MCF 10A (cell line): ENCODE measurements around the gene PAFAH1B2. TPM values are rescaled to one million over a fixed set of nuclear protein-coding genes. Genes with fewer than 3 reads are reported as not detected.

Source experiments
- BruUV-seq: library from RNA; stranded (reverse); fragments of 400-500 nt; replicated peaks from 2 replicates; lab custom pipeline; 2021; lab: Mats Ljungman, UMichigan
- CTCF ChIA-PET: fragments of 300-600 bp; sonication (Branson Sonifier 250); formaldehyde crosslinking; extraction: SDS; loops from one replicate; lab custom pipeline; 2021; ENCODE audit warnings: antibody characterized with exemption, inconsistent platforms; lab: Yijun Ruan, JAX
- POLR2A ChIA-PET: fragments of 300-600, 350-650 bp; sonication (Branson Sonifier 250); formaldehyde crosslinking; extraction: SDS; loops from one replicate; lab custom pipeline; 2020; ENCODE audit warnings: antibody characterized with exemption, inconsistent platforms; lab: Yijun Ruan, JAX
- DNase-seq: peaks from one replicate; pipeline ENCODE4 v3.0.0-alpha.2; 2018; ENCODE audit not compliant: unreplicated experiment
- H3K27ac Mint-ChIP-seq: one replicate; pipeline ENCODE4 v1.8.0; 2022; ENCODE audit warnings: mild to moderate bottlenecking, low read depth, mixed read lengths; ENCODE audit not compliant: unreplicated experiment
- H3K27me3 Mint-ChIP-seq: one replicate; pipeline ENCODE4 v1.8.0; 2022; ENCODE audit warnings: mixed read lengths; ENCODE audit not compliant: insufficient read depth, unreplicated experiment
- H3K36me3 Mint-ChIP-seq: one replicate; pipeline ENCODE4 v1.8.0; 2022; ENCODE audit warnings: mild to moderate bottlenecking, moderate library complexity, mixed read lengths; ENCODE audit not compliant: insufficient read depth, unreplicated experiment
- H3K4me1 Mint-ChIP-seq: one replicate; pipeline ENCODE4 v1.8.0; 2022; ENCODE audit warnings: mixed read lengths; ENCODE audit not compliant: insufficient read depth, unreplicated experiment
- H3K4me3 Mint-ChIP-seq: one replicate; pipeline ENCODE4 v1.8.0; 2022; ENCODE audit warnings: mild to moderate bottlenecking, moderate library complexity, mixed read lengths; ENCODE audit not compliant: unreplicated experiment
- H3K9me3 Mint-ChIP-seq: one replicate; pipeline ENCODE4 v1.8.0; 2022; ENCODE audit warnings: mixed read lengths; ENCODE audit not compliant: unreplicated experiment
- intact Hi-C: fragments of 100-400 bp; cut with micrococcal nuclease; formaldehyde crosslinking; loops from 2 replicates; pipeline ENCODE4 v1.14.1; 2022
- total RNA-seq: library from RNA; stranded (reverse); gene quantifications from 2 replicates; pipeline ENCODE4 v1.2.3, GENCODE V29; 2022
- TF ChIP-seq, protein P1 (sequence below): fragments of 200-600 bp; IDR thresholded peaks from one replicate; pipeline ENCODE4 v1.8.0; 2022; ENCODE audit warnings: antibody characterized with exemption, mild to moderate bottlenecking; ENCODE audit not compliant: unreplicated experiment

The PAFAH1B2 gene
- total RNA-seq, 1 experiment from 2014 or later, result 146 TPM

DNA sequence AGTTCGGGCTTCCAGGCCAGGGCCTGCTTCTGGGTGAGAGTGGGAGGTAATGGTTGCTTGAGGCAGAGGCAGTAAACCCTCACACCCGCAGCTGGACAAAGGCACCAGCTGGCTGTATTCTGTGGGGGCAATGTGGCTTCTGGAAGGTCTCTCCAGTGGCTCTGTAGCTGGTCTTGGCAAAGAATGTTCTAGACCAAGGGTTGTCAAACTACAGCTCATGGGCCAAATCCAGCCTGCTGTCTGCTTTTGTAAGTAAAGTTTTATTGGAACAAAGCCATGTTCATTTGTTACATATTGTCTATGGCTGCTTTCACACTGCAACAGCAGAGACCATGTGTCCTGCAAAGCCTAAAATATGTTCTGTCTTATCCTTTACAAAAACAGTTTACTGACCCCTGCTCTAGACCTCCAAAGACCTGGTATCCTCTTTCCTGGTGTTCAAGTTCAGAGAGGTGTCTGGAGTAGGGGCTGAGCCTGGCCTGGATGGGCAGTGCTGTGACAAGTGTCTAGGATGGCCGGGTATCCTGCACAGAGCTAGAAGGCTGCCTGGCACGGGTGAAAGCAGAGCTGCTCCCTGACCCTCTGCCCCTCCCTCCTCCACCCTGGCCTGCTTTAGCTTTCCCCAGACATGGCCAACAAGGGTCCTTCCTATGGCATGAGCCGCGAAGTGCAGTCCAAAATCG is 58.4 kb downstream of the PAFAH1B2 start:
- no peaks in the 10 kb centered on the region for H3K4me1 Mint-ChIP-seq

DNA sequence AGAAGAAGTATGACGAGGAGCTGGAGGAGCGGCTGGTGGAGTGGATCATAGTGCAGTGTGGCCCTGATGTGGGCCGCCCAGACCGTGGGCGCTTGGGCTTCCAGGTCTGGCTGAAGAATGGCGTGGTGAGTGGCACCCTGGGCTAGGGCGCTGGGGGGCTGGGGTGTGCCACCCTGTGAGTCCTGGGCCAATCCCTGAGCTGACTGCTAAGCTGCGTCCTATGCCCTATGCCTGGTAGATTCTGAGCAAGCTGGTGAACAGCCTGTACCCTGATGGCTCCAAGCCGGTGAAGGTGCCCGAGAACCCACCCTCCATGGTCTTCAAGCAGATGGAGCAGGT is 59.0 kb downstream of the PAFAH1B2 start:
- Mint-ChIP-seq H3K4me1 (no peaks in the 10 kb centered on the region), H3K27me3 (no peaks in the 10 kb centered on the region), H3K9me3 (no peaks in the 10 kb centered on the region), H3K4me3 (no peak overlapping the region), H3K27ac (no peak overlapping the region), H3K36me3 (peaks cover 12% of the 10 kb centered on the region)
- intact Hi-C loops, result no loop called here
- POLR2A ChIA-PET, result interaction anchor here (1.1 to 1.8 kb wide), 3 partner anchors 22 to 59 kb away, joined by 3 to 7 read pairs (median 4); partner anchors contain the start of gene PAFAH1B2
- TF ChIP-seq, protein P1, sequence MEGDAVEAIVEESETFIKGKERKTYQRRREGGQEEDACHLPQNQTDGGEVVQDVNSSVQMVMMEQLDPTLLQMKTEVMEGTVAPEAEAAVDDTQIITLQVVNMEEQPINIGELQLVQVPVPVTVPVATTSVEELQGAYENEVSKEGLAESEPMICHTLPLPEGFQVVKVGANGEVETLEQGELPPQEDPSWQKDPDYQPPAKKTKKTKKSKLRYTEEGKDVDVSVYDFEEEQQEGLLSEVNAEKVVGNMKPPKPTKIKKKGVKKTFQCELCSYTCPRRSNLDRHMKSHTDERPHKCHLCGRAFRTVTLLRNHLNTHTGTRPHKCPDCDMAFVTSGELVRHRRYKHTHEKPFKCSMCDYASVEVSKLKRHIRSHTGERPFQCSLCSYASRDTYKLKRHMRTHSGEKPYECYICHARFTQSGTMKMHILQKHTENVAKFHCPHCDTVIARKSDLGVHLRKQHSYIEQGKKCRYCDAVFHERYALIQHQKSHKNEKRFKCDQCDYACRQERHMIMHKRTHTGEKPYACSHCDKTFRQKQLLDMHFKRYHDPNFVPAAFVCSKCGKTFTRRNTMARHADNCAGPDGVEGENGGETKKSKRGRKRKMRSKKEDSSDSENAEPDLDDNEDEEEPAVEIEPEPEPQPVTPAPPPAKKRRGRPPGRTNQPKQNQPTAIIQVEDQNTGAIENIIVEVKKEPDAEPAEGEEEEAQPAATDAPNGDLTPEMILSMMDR, result no peak
- no peak for DNase-seq
- CTCF ChIA-PET, result no interaction called here
- no TSS peak for BruUV-seq

More for the DNA sequence above, 58.4 kb downstream of the PAFAH1B2 start:
- TF ChIP-seq, protein P1, result no peak
- H3K27me3 Mint-ChIP-seq, result no peaks in the 10 kb centered on the region
- H3K4me3 Mint-ChIP-seq, result no peak overlapping the region
- no peaks in the 10 kb centered on the region for H3K9me3 Mint-ChIP-seq
- H3K36me3 Mint-ChIP-seq, result peaks cover 12% of the 10 kb centered on the region
- intact Hi-C loops, result no loop called here
- ChIA-PET CTCF (interaction anchor here (0.7 to 2.0 kb wide), 2 partner anchors 8 to 25 kb away, joined by 3 to 8 read pairs; no protein-coding TSS in a partner anchor), POLR2A (interaction anchor here (1.1 to 1.8 kb wide), 3 partner anchors 23 to 59 kb away, joined by 3 to 7 read pairs (median 4); partner anchors contain the start of gene PAFAH1B2)
- H3K27ac Mint-ChIP-seq, result no peak overlapping the region
- no TSS peak for BruUV-seq
- no peak for DNase-seq

DNA sequence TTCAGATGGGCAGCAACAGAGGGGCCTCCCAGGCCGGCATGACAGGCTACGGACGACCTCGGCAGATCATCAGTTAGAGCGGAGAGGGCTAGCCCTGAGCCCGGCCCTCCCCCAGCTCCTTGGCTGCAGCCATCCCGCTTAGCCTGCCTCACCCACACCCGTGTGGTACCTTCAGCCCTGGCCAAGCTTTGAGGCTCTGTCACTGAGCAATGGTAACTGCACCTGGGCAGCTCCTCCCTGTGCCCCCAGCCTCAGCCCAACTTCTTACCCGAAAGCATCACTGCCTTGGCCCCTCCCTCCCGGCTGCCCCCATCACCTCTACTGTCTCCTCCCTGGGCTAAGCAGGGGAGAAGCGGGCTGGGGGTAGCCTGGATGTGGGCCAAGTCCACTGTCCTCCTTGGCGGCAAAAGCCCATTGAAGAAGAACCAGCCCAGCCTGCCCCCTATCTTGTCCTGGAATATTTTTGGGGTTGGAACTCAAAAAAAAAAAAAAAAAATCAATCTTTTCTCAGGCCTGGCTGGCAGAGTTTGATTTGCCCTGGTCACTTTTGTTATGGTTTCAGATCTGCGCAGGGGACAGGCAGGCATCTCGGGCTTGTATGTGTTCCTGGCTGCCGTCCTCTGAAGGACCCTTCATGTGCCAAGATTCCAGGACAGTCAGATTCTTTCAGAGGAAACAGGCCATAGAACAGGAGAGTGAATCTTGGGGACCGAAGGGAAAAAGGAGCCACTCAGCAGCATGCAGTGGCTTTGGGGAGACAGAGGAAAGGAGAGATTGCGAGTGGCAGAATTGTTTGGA is 60.4 kb downstream of the PAFAH1B2 start:
- Mint-ChIP-seq H3K9me3 (no peaks in the 10 kb centered on the region), H3K36me3 (peaks cover 12% of the 10 kb centered on the region), H3K27me3 (no peaks in the 10 kb centered on the region), H3K4me1 (no peaks in the 10 kb centered on the region), H3K4me3 (no peak overlapping the region), H3K27ac (peak overlapping the region; percentile 44)
- intact Hi-C loops, result loop anchor here (5.0 kb wide), 1 partner anchor 72 kb away; no protein-coding TSS in a partner anchor
- TSS peak; percentile 50 for BruUV-seq
- DNase-seq, result no peak
- ChIA-PET POLR2A (interaction anchor here (0.6 to 0.7 kb wide), 2 partner anchors 10 to 21 kb away, joined by 3 to 5 read pairs; no protein-coding TSS in a partner anchor), CTCF (interaction anchor here (0.9 to 1.2 kb wide), 3 partner anchors 16 to 44 kb away, joined by 3 to 4 read pairs (median 4); no protein-coding TSS in a partner anchor)
- TF ChIP-seq, protein P1, result no peak
